NCI-H1105 treated with DMSO at 0.1 percent for 48 hours (cell line): ENCODE measurements around the gene ERFL.

Source experiments
- DNase-seq: peaks from one replicate; lab custom pipeline; 2025; lab: John Stamatoyannopoulos, UW

ERFL gene

DNA sequence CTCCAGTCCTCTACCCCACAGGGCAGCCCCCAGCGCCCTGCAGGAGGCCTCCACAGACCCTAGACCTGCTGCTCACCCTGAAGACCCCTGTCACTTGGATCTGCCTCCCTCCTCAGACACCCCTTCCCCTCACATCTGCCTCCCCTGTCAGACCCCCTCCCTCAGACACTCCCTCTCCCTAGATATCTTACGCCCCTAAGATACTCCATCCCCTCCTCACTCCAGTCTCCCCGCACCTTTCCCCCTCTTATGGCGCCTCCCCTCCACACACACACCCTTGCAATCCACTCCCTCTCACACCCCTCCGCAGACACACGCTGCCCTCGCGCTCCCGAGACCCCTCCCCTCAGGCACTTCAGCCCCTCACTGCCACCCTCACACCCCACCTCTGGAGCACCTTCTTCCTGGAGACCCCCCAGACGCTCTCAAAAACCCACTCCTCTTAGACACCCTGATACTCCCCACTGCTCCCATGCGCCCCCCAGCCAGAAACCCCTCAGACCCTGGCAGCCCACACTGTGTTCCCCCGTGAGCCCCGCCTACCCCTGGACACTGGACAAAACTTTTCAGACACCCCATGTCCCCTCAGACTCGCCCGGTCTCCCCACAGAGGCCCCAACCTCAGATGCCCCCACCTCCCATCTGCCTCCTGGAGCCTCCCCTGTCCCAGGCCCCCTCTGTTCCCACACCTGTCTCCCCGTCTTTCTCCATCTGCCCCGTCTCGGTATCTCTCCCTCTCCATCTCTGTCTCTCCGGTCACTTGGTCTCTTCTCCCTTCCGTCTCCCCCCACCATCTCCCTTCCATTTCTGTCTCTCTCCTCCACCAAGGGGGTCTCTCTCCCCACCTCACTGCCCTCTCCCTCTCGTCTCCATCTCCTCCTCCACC, 14.5 kb downstream of the ERFL start:
- no peak for DNase-seq

DNA sequence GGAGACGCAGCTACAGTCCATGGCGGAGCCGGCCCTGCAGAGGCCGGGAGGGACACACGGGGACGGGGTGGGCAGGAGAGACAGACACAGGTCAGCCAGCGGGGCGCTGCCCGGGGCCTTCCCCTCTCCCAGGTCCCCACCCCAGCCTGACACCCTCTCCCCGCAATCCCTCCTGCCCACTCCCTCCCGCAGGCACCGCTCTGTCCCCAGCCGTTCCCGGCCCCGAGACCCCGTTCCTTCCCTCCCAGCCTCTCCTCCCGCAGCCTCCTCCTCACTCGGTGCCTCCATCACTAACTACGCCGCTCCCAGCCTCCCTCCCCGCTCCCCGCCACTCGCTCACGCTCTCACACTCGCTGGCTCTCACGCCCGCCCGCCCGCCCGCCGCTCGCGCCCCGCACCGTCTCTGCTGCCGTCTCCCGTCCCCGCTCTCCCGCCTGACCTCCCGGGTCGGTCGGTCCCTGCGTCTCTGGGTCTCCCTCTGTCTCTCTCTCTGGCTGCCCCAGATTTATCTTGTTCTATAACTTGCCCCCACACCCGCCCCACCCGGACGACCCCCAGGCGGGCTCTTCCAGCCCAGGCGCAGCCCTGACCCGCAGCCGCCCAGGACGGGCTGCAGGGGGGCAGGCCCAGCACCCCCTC, 15.2 kb downstream of the ERFL start:
- DNase-seq: no peak

DNA sequence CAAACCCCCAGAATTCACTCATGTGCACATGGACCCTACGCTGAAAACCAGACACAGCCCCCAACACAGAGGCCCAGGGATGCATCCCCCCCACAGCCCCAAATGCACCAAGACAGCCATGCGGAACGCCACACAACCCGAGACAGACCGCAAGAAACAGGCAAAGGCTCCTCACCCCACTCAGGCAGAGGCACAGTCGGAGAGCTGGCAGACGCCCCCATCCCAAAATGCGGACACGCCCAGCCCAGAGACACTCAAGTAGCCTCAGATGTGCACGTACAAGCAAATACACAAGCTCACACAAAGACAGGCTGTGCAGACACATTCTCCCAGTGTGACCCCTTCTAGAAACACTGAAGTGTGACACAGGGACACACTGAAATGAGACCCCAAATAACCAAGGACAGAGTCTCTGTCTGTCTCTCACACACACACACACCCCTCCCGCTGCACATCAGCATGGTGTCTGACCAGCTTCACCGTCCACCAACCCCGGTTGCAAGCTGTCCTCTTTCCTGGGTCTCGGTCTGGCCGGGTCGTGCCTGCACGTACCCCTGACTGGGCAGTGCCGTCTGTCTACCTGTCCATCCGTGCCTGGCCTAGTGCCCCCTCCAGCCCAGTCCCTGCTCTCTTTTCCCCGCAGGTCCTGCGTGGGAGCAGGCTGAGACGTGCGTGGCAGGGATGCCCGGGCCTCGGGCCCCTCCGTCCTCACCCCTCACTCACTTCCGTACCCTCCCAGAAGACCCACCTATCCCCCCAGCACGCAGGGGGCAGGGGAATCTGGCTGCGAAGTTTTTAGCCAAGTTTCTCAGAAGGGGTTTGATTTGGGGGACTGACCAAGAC, 16.1 kb downstream of the ERFL start:
- no peak for DNase-seq

DNA sequence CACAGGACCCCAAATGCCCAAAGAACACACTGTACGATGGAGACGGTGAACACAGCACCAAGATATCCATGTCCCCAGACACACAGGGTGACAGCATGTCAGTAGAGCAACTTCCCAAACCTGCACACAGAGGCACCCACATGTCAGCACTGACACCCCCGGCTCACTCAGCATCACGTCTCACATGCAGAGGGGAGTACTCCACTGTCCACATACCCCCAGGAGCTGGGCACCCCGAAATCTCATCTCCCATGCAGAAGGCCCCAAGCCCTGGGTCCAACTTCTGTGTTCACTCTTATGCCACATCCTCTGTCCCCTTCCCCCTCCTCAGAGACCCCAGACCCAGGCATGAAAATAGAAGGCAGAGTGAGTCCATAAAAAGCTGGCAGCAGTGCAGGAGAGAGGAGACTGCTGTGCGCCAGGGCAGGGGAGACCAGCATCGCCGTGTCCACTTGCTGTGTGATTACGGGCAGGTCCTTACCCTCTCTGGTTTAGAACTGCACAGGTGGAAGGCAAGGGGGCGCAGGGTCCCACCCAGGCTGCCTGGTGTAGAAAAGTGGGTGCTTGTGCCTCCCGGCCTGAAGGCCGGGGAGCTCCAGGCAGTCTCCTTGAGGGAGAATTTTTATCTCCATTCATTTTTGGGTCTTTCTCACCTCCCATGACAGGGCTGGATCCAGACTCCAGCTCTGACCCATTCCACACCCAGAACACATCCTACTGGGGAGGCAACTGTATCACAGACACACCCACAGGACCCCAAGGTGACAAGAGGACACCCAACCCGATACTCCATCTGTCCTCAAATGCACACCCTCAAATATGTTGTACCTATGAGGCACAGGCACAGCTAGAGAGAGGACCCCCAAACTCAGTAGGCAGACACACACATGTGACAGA, 17.0 kb downstream of the ERFL start:
- DNase-seq: no peak

DNA sequence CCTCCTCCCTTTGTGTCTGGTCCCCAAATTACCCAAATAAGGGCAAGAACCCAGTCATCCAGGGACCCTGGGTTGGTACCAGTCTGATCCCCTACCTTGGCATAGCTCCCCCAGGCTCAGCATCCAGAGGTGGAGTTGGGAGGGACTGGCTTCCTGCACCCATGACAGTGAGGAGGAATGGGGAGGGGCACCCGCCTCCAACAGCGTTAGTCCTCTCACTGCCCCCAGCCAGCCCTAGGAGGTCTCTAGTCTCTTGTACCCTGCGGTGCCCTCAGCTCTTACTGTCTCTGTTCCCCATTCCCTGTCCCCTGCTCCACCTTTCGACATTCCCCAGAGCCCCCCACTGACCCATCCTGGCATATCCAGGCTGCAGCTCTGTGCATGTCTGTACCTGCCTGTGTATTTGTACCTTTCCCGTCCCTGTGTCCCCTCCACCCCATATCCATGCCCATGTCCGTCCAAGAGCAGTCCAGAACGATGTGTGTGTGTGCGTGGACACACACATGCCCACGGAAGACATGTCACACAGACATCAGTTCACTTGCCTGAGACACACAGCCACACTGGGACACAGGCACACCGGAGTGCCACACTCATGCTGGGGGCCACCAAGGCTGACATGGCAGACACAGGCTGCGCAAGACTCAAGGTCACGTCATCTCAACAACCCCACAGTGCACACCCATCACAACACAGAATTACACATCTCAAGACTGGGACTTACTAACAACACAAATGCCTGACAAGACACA, 17.8 kb downstream of the ERFL start:
- no peak for DNase-seq

DNA sequence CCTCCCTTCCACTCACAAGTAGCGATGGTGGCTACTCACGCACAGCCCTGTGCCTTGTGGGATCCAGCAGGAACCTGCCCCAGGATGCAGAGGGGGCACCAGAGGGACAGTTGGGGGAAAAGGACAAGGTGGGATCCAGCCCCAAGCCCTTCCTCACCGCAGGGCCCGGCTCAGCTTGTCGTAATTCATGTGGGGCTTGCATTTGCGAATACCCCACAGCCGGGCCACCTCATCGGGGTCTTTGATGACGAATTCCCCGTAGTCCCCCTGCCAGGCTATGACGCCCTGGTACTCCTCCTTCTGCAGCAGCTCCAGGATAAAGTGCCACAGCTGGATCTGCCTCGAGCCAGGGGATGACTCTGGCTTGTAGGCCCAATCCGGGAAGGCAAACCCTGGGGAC, 18.5 kb downstream of the ERFL start:
- no peak for DNase-seq

DNA sequence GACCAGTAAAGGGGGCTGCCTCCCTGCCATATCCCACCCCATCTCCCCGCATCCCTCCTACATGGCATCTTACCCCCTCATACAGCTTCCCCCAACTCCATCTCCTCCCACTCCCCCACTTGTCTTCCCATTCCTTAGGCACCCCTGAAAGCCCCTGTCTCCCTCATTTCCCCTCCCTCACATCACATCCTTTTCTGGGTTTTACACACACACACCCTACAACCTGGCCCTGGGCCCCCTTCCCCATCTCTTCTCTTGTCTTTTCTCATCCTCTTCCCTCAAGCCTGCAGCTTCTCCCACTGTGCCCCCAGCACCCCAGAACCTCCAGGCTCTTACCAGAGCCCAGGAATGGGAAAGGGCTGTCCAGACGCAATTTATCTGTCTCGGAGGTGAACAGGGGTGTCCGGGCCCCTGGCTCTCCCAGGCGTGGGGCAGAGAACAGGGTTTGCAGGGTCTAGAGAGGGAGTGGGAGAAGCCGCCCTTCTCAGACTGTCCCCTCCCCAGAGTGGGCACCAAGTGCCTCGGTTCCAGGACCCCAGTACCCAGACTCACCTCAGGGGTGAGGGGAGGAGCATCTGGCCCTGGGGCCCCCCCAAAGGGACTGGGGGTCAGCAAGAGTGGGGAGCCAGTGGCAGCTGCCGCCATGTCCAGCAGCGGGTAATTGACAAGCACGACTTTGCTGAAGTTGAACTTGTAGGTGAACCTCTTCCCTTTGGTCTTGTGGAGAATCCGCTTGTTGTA, 19.4 kb downstream of the ERFL start:
- no peak for DNase-seq

DNA sequence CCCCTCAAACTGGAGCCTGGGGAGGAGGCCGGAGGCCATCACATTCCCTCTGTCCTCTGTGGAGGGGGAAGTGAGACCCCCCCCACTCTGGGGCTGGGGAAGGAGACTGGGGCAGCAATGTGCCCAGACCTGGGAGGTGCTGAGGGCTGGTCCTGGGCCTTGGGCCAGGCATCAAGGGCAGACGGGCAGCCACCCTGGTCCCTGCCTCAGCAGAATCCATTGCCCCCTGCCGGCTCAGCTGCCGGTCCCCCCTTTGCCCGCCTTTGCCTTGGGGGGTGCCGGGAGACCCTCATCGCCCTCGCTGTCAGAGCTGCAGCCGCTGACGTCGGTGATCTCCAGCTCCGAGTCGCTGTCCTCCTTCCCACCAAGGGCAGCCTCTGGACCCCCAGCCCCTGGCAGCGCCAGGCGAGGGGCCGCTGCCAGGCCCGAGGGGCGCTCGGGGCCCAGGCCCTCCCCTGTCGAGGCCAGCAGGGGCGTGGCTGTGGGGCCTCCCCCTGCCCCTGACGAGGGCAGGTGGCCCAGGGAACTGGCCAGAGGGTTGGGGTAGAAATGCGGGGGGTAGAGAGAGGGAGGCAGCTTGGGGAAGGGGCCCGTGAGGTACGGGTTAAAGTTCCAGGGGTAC, 20.1 kb downstream of the ERFL start:
- no peak for DNase-seq

DNA sequence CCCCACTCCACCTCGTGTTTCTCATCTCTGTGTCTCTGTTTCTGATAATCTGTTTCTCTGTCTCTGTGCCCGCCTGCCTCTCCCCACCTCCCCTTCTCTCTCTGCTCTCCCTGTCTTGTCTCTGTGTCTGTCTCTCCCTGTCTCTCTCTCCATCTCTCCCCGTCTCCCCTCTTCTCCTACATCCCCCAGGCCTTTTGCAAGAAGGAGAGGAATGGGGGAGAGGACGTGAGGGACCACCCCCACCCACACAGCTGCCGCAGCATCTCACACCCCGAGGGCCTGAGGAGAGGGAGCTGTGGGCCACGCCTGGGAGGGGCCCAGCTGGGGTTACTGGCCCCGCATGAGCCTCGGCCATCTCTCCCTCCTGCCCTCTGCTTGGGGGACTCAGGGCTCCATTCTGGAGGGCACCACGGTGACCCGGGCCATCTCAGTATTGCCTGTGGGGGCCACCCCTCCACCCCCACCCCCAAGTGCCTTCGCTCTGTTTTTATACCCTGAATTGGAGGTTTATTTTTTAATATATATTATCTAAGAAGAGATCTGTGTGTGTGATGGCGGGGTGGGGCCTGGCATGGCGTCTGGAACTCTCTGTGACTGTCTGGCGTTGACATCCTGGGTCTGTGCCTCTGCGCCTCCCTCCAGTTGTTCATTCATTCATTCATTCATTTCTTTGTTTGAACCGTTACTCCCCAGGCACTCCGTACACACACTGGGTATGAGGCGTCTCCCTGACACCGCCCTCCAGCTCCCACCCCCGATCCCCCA, 21.2 kb downstream of the ERFL start:
- DNase-seq: no peak

DNA sequence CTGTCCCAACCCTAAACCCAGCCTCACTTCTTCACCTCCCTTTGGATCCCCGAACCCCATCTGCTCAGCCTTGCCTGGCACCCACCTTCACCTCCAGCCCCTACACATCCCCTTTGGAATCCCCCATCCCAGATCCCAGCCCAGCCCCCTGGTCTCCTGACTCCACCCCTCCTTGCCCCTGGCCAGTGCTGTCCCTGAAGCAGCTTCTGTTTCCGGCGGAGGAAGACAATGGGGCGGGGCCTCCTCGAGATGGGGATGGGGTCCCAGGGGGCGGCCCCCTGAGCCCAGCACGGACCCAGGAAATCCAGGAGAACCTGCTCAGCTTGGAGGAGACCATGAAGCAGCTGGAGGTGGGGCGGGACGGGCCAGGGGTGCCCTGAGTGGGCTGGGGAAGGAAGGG, 22.0 kb downstream of the ERFL start:
- no peak for DNase-seq

DNA sequence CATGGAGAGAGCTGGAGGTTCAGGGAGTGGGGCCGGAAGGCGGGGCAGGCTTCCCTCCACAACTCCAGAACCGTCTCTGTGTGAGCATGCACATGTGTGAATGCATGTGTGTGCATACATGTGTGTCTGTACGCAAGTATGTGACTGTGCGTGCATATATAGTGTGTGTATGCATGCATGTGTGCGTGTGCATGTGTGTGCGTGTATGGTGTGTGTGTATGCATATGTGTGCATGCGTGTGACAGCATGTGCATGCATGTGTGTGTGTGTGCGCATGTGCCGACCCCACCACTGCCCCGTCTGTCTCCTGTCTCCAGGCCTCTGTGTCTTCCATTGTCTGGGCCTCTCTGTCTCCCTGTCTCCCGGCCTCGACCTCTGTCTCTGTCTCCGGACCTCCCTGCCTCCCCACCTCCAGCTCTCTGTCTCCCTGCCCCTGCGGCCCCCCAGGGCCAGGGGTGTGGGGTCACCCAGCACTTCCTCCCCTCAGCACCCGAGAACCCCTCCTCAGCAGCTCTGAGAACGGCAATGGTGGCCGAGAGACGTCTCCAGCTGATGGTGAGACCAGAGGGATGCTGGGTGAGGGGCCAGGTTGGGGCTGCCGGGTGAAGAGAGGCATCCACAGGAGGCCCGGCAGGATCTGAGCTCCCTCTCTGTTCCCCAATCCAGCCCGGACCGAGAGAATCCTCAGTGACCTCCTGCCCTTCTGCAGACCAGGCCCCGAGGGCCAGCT, 22.8 kb downstream of the ERFL start:
- DNase-seq: no peak

DNA sequence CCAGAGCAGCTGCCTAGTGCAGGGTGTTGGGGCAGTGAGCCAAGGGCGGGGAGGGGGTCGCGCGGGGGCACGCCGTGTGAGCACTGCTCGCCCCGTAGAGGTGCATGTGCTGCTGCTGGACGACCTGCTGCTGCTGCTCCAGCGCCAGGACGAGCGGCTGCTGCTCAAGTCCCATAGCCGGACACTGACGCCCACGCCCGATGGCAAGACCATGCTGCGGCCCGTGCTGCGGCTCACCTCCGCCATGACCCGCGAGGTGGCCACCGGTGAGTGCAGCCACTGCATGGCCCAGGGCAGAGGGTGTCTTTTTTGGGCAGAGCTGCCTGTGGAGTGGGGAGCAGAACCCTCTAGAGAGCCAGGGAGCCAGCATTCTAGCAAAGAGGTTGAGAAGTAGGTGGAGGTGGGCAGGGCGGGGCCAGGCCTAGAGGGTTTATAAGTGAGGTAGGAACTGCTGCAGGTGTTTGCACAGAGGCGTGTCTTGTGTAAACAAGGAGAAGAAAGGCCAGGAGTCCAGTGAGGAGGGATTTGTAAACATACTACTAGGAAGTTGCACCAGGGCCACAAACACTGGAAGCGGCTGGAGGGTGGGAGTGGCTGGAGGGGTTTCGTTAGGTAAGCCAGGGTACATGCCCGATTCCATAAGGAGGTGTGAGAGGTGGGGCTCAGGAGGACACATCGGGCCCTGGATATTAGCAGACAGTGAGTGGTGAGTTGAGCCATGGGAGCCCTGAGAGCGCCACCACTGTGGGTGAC, 24.0 kb downstream of the ERFL start:
- peak; percentile 89 for DNase-seq

DNA sequence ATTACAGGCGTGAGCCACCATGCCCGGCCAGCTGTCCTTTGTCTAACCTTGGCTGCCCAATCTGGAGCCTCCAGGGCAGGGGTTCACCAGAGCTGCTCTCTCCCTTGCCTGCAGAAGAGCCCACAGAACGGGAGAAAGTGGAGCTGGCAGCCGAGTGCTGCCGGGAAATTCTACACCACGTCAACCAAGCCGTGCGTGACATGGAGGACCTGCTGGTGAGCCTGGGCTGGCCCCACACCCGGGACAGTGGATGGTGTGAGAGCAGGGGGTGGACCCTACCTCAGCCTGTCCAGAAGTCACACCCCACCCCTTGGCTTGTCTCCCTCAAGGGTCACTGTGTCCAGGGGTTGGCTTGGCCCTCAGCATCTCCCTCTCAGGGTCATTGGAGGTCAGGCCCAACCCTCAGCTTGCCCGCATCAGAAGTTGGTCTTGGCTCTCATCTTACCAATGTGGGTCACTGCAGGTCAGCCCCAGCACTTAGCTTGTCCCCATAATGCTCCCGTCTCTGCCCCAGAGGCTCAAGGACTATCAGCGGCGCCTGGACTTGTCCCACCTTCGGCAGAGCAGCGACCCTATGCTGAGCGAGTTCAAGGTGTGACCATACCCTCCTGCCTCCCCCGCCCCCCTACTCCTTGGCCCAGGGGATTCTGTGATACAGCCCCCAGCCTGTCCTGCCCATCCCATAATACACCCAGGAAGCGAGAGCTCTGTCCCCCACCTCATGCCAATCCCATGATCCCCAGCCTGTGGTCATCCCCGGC, 24.9 kb downstream of the ERFL start:
- no peak for DNase-seq

DNA sequence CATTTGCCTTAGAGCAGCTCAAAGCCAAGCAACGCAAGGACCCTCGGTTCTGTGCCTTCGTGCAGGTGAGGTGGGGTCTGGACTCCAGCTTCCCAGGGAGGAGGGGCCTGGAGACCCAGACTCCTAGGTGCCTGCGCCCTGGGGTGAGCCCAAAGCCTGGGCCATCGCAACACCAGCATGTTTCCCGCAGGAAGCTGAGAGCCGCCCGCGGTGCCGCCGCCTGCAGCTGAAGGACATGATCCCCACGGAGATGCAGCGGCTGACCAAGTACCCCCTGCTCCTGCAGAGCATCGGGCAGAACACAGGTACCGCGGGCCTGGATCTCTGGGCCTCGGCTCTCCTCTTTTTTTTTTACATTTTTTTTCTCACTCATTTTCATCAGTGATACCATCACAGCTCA, 25.7 kb downstream of the ERFL start:
- DNase-seq: no peak

DNA sequence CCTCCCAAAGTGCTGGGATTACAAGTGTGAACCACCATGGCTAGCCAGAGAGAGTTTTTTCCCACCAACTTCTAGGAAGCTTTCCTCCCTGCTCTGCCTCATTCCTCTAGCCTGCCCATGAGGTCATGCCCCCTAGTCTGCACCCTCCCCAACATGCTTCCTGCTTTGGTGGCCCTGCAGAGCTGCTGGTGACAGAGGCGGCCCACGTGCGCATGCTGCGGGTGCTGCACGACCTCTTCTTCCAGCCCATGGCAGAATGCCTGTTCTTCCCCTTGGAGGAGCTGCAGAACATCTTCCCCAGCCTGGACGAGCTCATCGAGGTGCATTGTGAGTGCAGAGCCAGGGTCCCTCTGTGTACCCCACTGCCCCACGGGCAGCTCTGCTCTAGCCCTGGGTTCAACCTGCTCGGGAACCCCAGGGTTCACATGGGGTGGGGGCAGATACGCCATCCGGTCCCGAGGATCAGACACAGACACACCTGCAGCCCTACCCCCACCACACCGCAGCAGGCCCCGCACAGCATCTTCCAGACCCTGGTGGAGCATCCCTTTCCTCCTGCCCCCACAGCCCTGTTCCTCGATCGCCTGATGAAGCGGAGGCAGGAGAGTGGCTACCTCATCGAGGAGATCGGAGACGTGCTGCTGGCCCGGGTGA, 26.4 kb downstream of the ERFL start:
- no peak for DNase-seq

DNA sequence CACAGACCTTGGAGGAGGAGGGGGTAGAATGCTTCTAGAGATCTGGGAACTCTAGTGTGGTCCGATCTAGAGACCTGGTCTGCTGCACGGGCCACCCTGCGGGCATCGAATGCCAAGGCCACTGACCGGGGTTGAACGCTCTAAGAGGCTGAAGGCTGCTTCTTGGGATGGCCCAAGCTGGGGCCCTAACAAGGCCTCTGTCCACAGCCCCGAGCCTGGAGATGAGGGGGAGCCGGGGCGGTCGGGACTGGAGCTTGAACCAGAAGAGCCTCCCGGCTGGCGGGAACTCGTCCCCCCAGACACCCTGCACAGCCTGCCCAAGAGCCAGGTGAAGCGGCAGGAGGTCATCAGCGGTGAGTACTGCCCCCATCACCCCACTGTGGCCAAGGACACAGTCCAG, 30.0 kb downstream of the ERFL start:
- no peak for DNase-seq
